CD4-positive, alpha-beta memory T cell (primary cell): ENCODE results near the gene EDEM3. TPM values are rescaled to one million over a fixed set of nuclear protein-coding genes. Genes with fewer than 3 reads are reported as not detected.

ENCODE experiments used
- CTCF ChIA-PET: fragments of 350-600 bp; sonication (Branson Sonifier 250); formaldehyde crosslinking; loops from one replicate; lab custom pipeline; 2021; ENCODE audit warnings: inconsistent platforms; ENCODE audit not compliant: partially characterized antibody; lab: Charles Lee
- POLR2A ChIA-PET: fragments of 350-600 bp; sonication (Branson Sonifier 250); formaldehyde crosslinking; loops from one replicate; lab custom pipeline; 2021; ENCODE audit not compliant: partially characterized antibody; lab: Charles Lee
- DNase-seq, 5 donors: peaks; one replicate each; pipeline versions ENCODE4 v3.0.0 to v3.0.0-alpha.2; 2020 to 2022; ENCODE audit warnings: mixed read lengths in 1 of 5
- H3K27ac ChIP-seq: one replicate; pipeline ENCODE4 v1.7.0; 2013; ENCODE audit warnings: low read depth, low read length
- H3K27me3 ChIP-seq: 2 replicates; pipeline ENCODE4 v1.7.0; 2013; ENCODE audit warnings: mild to moderate bottlenecking, low read length, moderate library complexity; ENCODE audit not compliant: insufficient read depth
- H3K36me3 ChIP-seq: 2 replicates; pipeline ENCODE4 v1.7.0; 2013; ENCODE audit warnings: mild to moderate bottlenecking, low read length, moderate library complexity; ENCODE audit not compliant: insufficient read depth
- H3K4me1 ChIP-seq: 2 replicates; pipeline ENCODE4 v1.7.0; 2013; ENCODE audit warnings: mild to moderate bottlenecking, low read length, moderate library complexity; ENCODE audit not compliant: insufficient read depth
- H3K4me3 ChIP-seq, 2 donors: one replicate each; pipeline ENCODE4 v1.7.0; 2013; ENCODE audit warnings: low read length in 2 of 2, mild to moderate bottlenecking in 1 of 2
- H3K9me3 ChIP-seq, 2 donors: one replicate each; pipeline ENCODE4 v1.7.0; 2013; ENCODE audit warnings: low read length in 2 of 2, control low read depth in 1 of 2; ENCODE audit not compliant: control insufficient read depth in 1 of 2
- H3K27ac Mint-ChIP-seq, 7 donors: one replicate each; pipeline ENCODE4 v1.8.0; 2020 to 2021; ENCODE audit warnings: mixed read lengths in 7 of 7, mild to moderate bottlenecking in 6 of 7, inconsistent platforms in 3 of 7, moderate library complexity in 3 of 7
- H3K27me3 Mint-ChIP-seq, 2 donors: one replicate each; pipeline ENCODE4 v1.8.0; 2020 to 2021; ENCODE audit warnings: mixed read lengths in 2 of 2
- H3K36me3 Mint-ChIP-seq, 2 donors: one replicate each; pipeline ENCODE4 v1.8.0; 2020 to 2021; ENCODE audit warnings: mixed read lengths in 2 of 2, inconsistent platforms in 1 of 2, mild to moderate bottlenecking in 1 of 2
- H3K4me1 Mint-ChIP-seq, 4 donors: one replicate each; pipeline ENCODE4 v1.8.0; 2020 to 2021; ENCODE audit warnings: mixed read lengths in 4 of 4, mild to moderate bottlenecking in 1 of 4
- H3K4me3 Mint-ChIP-seq, 8 donors: one replicate each; pipeline ENCODE4 v1.8.0; 2020 to 2021; ENCODE audit warnings: mixed read lengths in 8 of 8, mild to moderate bottlenecking in 7 of 8, moderate library complexity in 6 of 8, inconsistent platforms in 3 of 8
- H3K9me3 Mint-ChIP-seq, 8 donors: one replicate each; pipeline ENCODE4 v1.8.0; 2020 to 2021; ENCODE audit warnings: mixed read lengths in 8 of 8, mild to moderate bottlenecking in 5 of 8, inconsistent platforms in 3 of 8, moderate library complexity in 1 of 8
- intact Hi-C: fragments of 100-400 bp; cut with micrococcal nuclease; formaldehyde crosslinking; loops from one replicate; pipeline ENCODE4 v1.15.1; 2023
- polyA plus RNA-seq, 2 donors: library from polyadenylated mRNA; unstranded; fragments of 300-500 nt; fragmentation: Illumina TruSeq; gene quantifications; one replicate each; pipeline ENCODE4 v1.2.3, GENCODE V29; 2021
- total RNA-seq, 2 experiments: library from RNA; stranded (reverse); gene quantifications; one replicate each; pipeline ENCODE4 v1.2.3, GENCODE V29; 2021

EDEM3 gene
- total and polyA plus RNA-seq, 4 experiments from 2014 or later: 8.5 to 61.7 (median 36.1) TPM

- Histone ChIP-seq H3K4me1 (peaks cover 7% of the 10 kb centered on the region), H3K9me3 (no peaks in the 10 kb centered on the region), H3K36me3 (no peaks in the 10 kb centered on the region), H3K27ac (no peak overlapping the region), H3K27me3 (peaks cover 5% of the 10 kb centered on the region), H3K4me3 (no peak overlapping the region)
- intact Hi-C loops: no loop called here
- Mint-ChIP-seq H3K36me3 (no peaks in the 10 kb centered on the region), H3K27ac (no peak overlapping the region), H3K27me3 (peaks cover 0 to 9% of the 10 kb centered on the region in 2 donors), H3K9me3 (peaks cover 0 to 1% (median 0%) of the 10 kb centered on the region in 8 donors), H3K4me3 (no peak overlapping the region), H3K4me1 (peaks cover 5 to 11% (median 6%) of the 10 kb centered on the region in 4 donors)
- DNase-seq: no peak
- ChIA-PET CTCF (no interaction called here), POLR2A (no interaction called here)
Measured at GRCh38 chr1:184660462-184661191, 94.0 kb downstream of the EDEM3 start.

DNA sequence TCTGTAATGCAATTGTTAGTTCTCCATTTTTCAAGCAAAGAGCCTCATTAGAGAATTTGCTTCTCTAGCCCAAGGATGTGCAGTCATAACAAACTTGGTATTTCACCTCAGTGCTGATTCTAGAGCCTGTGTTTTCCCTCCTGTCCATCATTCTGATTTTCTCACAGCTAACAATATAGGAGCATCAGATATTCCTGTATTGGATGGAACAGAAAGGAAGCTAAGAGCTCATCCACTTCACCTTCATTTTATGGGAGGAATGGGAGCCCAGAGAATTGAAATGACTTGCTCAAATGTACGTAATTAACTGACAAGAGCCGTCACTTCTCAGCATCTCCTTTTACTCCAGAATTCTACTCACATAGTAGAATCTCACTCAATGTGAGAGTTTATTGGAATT is 96.6 kb downstream of the EDEM3 start:
- Histone ChIP-seq H3K4me3 (no peak overlapping the region), H3K36me3 (no peaks in the 10 kb centered on the region), H3K27me3 (no peaks in the 10 kb centered on the region), H3K9me3 (no peaks in the 10 kb centered on the region), H3K4me1 (no peaks in the 10 kb centered on the region), H3K27ac (no peak overlapping the region)
- Mint-ChIP-seq H3K4me1 (peaks cover 0 to 11% (median 3%) of the 10 kb centered on the region in 4 donors), H3K27ac (no peak overlapping the region), H3K27me3 (peaks cover 0 to 2% of the 10 kb centered on the region in 2 donors), H3K4me3 (no peak overlapping the region), H3K36me3 (no peaks in the 10 kb centered on the region), H3K9me3 (peaks cover 0 to 1% (median 0%) of the 10 kb centered on the region in 8 donors)
- ChIA-PET POLR2A (no interaction called here), CTCF (no interaction called here)
- no peak for DNase-seq
- intact Hi-C loops: no loop called here

DNA sequence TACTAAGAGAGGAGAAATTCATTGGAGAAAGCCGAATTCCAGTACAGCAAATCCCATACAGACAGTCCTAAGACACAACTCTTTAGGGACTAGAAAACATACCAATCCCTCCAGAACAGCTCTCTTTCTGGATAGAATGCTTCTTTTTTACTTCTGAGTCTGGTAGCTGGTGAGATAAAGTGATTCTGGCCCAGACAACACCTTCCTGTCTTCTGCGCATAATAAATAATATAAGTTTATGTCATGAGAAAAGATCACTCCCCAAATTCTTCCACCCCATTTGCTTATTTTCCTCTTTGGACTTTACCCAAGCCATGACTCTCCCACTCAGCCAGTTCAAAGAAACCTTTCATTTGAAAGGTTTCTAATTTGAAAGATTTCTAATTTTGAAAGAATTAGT is 98.4 kb downstream of the EDEM3 start:
- no peak overlapping the region for H3K4me3 ChIP-seq
- peaks cover 0 to 8% (median 4%) of the 10 kb centered on the region in 8 donors for H3K9me3 Mint-ChIP-seq
- no peaks in the 10 kb centered on the region for H3K4me1 ChIP-seq
- H3K27ac Mint-ChIP-seq: no peak overlapping the region
- no peak overlapping the region for H3K27ac ChIP-seq
- H3K27me3 Mint-ChIP-seq: peaks cover 7 to 11% of the 10 kb centered on the region in 2 donors
- H3K36me3 ChIP-seq: no peaks in the 10 kb centered on the region
- no peaks in the 10 kb centered on the region for H3K9me3 ChIP-seq
- ChIA-PET CTCF (interaction anchor here (1.0 kb wide), 1 partner anchor 7 kb away, joined by 3 read pairs; no protein-coding TSS in a partner anchor), POLR2A (no interaction called here)
- no peak for DNase-seq
- no peaks in the 10 kb centered on the region for H3K36me3 Mint-ChIP-seq
- no peak overlapping the region for H3K4me3 Mint-ChIP-seq
- intact Hi-C loops: no loop called here
- no peaks in the 10 kb centered on the region for H3K4me1 Mint-ChIP-seq
- no peaks in the 10 kb centered on the region for H3K27me3 ChIP-seq

- H3K27ac Mint-ChIP-seq: no peak overlapping the region
- no peaks in the 10 kb centered on the region for H3K4me1 Mint-ChIP-seq
- H3K9me3 Mint-ChIP-seq: peaks cover 0 to 10% (median 4%) of the 10 kb centered on the region in 8 donors
- intact Hi-C loops: no loop called here
- Histone ChIP-seq H3K36me3 (no peaks in the 10 kb centered on the region), H3K4me1 (no peaks in the 10 kb centered on the region), H3K27me3 (no peaks in the 10 kb centered on the region), H3K4me3 (no peak overlapping the region), H3K27ac (no peak overlapping the region), H3K9me3 (no peaks in the 10 kb centered on the region)
- CTCF ChIA-PET: interaction anchor here (1.0 kb wide), 1 partner anchor 8 kb away, joined by 3 read pairs; no protein-coding TSS in a partner anchor
- H3K36me3 Mint-ChIP-seq: no peaks in the 10 kb centered on the region
- POLR2A ChIA-PET: no interaction called here
- H3K4me3 Mint-ChIP-seq: no peak overlapping the region
- no peak for DNase-seq
- peaks cover 8 to 11% of the 10 kb centered on the region in 2 donors for H3K27me3 Mint-ChIP-seq
Measured at GRCh38 chr1:184655185-184655584, 99.5 kb downstream of the EDEM3 start.

DNA sequence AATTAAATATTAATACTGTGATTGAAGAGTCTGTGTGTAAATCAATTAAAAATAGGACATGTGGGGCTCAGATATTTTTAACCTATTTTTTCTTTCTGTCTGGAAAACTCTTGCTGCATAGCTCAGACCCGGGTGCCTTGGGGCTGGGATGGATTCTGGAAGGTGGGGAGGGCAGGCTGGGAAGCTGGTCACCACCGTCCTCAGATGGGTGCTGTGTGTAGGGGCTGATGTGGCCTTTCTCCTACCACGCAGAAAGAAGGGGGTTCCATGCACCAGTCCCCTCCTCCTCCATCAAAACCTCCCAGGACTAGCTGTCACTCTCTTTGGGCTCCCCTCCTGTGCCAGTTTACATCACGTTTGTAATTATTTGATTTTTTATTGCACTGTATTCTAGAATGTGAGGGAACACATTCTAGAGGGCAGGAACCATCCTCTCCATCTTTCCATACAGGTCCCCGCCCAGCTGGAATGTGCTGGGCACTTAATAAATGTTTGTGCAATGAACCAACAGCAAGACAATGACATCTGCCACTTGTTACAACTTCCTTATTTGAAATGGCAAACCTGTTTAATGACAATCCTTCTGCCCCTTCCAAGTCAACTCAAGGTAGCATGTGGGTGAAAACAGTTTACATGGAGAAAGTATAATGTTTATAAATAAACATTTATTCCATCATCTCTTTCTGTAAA is 104.3 kb downstream of the EDEM3 start:
- Mint-ChIP-seq H3K27ac (no peak overlapping the region), H3K9me3 (peaks cover 0 to 16% (median 4%) of the 10 kb centered on the region in 8 donors), H3K4me3 (no peak overlapping the region), H3K27me3 (peaks cover 9 to 20% of the 10 kb centered on the region in 2 donors), H3K4me1 (no peaks in the 10 kb centered on the region), H3K36me3 (no peaks in the 10 kb centered on the region)
- ChIA-PET POLR2A (no interaction called here), CTCF (no interaction called here)
- no peaks in the 10 kb centered on the region for H3K9me3 ChIP-seq
- H3K27ac ChIP-seq: no peak overlapping the region
- DNase-seq: no peak
- no peaks in the 10 kb centered on the region for H3K27me3 ChIP-seq
- H3K4me3 ChIP-seq: no peak overlapping the region
- H3K4me1 ChIP-seq: no peaks in the 10 kb centered on the region
- H3K36me3 ChIP-seq: no peaks in the 10 kb centered on the region
- intact Hi-C loops: no loop called here

DNA sequence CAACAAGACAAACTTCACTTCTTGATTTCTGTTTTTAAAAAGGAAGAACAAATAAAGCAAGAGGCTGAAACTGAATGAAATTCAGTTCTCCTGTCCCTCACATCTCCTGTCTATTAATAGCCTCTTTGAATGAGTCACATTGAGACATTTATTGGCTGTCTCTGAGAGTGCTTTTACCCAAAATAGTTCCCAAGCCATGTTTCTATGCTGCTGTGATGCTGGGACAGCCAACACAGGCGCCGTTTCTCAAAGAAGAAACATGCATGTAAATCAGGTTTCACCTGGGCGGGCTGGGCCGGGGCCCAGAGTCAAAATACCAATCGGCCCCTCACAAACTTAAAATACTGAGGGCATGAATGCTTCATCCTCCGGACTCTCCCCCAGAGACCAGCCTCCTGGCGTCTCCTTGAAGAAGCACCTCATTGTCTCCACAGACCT is 105.2 kb downstream of the EDEM3 start:
- POLR2A ChIA-PET: no interaction called here
- no peaks in the 10 kb centered on the region for H3K4me1 Mint-ChIP-seq
- Histone ChIP-seq H3K27ac (no peak overlapping the region), H3K36me3 (no peaks in the 10 kb centered on the region), H3K9me3 (no peaks in the 10 kb centered on the region), H3K4me3 (no peak overlapping the region), H3K27me3 (no peaks in the 10 kb centered on the region), H3K4me1 (no peaks in the 10 kb centered on the region)
- H3K9me3 Mint-ChIP-seq: peaks cover 0 to 16% (median 4%) of the 10 kb centered on the region in 8 donors
- no peak overlapping the region for H3K4me3 Mint-ChIP-seq
- no peak for DNase-seq
- CTCF ChIA-PET: no interaction called here
- H3K27ac Mint-ChIP-seq: no peak overlapping the region
- intact Hi-C loops: no loop called here
- H3K36me3 Mint-ChIP-seq: no peaks in the 10 kb centered on the region
- H3K27me3 Mint-ChIP-seq: peaks cover 9 to 21% of the 10 kb centered on the region in 2 donors

GRCh38 chr1:184648856-184649201 is 105.8 kb downstream of the EDEM3 start:
- Mint-ChIP-seq H3K4me1 (no peaks in the 10 kb centered on the region), H3K4me3 (no peak overlapping the region), H3K27me3 (peaks cover 9 to 23% of the 10 kb centered on the region in 2 donors), H3K9me3 (peaks cover 0 to 16% (median 4%) of the 10 kb centered on the region in 8 donors), H3K27ac (no peak overlapping the region), H3K36me3 (no peaks in the 10 kb centered on the region)
- no peak for DNase-seq
- no peaks in the 10 kb centered on the region for H3K9me3 ChIP-seq
- ChIA-PET POLR2A (no interaction called here), CTCF (no interaction called here)
- intact Hi-C loops: no loop called here
- no peaks in the 10 kb centered on the region for H3K4me1 ChIP-seq
- no peaks in the 10 kb centered on the region for H3K27me3 ChIP-seq
- H3K27ac ChIP-seq: no peak overlapping the region
- H3K36me3 ChIP-seq: no peaks in the 10 kb centered on the region
- no peak overlapping the region for H3K4me3 ChIP-seq
